BE2C (cell line): ENCODE data around the gene RLBP1.

Source experiments
- DNase-seq: peaks from one replicate; pipeline ENCODE4 v3.0.0-alpha.2; 2020
- H3K27me3 ChIP-seq: fragments of 250-450 bp; sonication (Bioruptor Pico); 2 replicates; pipeline ENCODE4 v1.5.1; 2020; ENCODE audit warnings: mild to moderate bottlenecking
- H3K36me3 ChIP-seq: fragments of 250-450 bp; sonication (Bioruptor Pico); 2 replicates; pipeline ENCODE4 v1.5.1; 2020; ENCODE audit warnings: mild to moderate bottlenecking
- H3K4me1 ChIP-seq: fragments of 250-450 bp; sonication (Bioruptor Pico); 2 replicates; pipeline ENCODE4 v1.5.1; 2020
- H3K4me3 ChIP-seq: 2 replicates; pipeline ENCODE4 v1.5.1; 2011; ENCODE audit warnings: low read depth, low read length
- H3K9me3 ChIP-seq: fragments of 250-450 bp; sonication (Bioruptor Pico); 2 replicates; pipeline ENCODE4 v1.5.1; 2020
- TF ChIP-seq, protein P1 (sequence below): IDR thresholded peaks from 2 replicates; pipeline ENCODE4 v1.5.1; 2012; ENCODE audit warnings: mild to moderate bottlenecking, low read depth, low read length

RLBP1 gene

DNA sequence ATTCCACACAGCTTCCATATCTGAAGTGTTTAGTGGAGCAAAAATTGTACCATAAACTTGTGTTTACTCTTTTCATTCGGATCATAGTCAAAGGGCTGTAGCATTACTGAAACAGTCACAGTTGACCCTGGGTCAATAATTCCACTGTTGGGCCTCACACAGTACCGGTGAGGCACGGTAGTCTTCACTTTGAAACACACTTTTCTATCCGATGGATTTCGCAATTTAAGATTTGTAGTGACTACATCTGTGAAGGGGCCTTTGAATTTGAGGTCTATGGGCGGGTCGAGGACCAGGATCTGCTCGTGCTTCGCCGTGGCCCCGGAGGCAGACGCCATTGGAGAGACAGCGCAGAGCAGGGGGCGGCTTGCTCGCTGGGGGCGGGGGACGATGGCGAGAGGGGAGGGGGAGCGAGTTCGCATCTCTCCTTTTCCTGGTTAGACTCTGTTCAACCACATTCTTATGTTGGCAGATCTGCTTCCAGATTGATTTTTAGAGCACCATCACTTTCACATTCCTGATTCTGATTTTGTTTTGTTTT lies 19.8 kb downstream of the RLBP1 start:
- Histone ChIP-seq H3K4me3 (no peak overlapping the region), H3K36me3 (no peaks in the 10 kb centered on the region), H3K9me3 (no peaks in the 10 kb centered on the region), H3K27me3 (no peaks in the 10 kb centered on the region), H3K4me1 (peaks cover 8% of the 10 kb centered on the region; the same call in 1 of the 2 replicates)
- TF ChIP-seq, protein P1, sequence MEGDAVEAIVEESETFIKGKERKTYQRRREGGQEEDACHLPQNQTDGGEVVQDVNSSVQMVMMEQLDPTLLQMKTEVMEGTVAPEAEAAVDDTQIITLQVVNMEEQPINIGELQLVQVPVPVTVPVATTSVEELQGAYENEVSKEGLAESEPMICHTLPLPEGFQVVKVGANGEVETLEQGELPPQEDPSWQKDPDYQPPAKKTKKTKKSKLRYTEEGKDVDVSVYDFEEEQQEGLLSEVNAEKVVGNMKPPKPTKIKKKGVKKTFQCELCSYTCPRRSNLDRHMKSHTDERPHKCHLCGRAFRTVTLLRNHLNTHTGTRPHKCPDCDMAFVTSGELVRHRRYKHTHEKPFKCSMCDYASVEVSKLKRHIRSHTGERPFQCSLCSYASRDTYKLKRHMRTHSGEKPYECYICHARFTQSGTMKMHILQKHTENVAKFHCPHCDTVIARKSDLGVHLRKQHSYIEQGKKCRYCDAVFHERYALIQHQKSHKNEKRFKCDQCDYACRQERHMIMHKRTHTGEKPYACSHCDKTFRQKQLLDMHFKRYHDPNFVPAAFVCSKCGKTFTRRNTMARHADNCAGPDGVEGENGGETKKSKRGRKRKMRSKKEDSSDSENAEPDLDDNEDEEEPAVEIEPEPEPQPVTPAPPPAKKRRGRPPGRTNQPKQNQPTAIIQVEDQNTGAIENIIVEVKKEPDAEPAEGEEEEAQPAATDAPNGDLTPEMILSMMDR, result no peak
- no peak for DNase-seq

DNA sequence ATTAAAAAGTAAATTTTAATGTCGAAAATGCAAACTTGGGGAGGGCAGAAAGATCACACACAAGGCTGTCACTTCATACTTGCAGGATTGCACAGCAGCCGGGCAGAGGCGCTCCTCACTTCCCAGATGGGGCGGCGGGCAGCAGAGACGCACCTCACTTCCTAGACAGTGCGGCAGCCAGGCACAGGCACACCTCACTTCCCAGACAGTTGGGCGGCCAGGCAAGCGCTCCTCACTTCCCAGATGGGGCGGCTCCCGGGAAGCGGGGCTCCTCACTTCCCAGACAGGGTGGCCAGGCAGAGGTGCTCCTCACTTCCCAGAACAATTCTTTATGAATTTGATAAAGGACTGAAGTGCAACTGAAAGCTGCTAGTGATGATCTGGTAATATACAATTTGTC lies 21.2 kb downstream of the RLBP1 start:
- no peaks in the 10 kb centered on the region for H3K9me3 ChIP-seq
- H3K27me3 ChIP-seq, result no peaks in the 10 kb centered on the region
- peaks cover 3% of the 10 kb centered on the region for H3K36me3 ChIP-seq
- H3K4me3 ChIP-seq, result no peak overlapping the region
- DNase-seq, result no peak
- H3K4me1 ChIP-seq, result peaks cover 8% of the 10 kb centered on the region; the same call in 1 of the 2 replicates
- TF ChIP-seq, protein P1, result no peak

DNA sequence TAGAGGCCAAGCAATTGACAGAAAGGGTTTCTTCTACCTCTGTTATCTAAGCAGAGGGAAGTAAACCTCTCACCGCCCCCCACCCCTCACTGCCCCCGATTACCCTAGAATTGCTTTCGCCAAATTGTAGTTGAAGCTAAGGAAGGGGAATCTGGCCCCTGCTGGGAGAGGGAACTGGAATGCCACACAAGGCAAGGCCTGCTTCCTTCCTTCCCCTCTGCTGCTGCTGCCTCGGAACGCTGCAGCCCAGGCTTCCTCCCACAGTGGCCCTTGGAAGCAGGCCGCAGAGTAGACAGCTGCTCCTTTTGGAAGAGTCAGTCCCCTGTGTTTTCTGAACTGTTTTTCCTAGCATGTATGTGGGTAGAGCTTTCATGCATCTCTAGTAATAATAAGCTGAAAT lies 21.6 kb downstream of the RLBP1 start:
- H3K27me3 ChIP-seq, result no peaks in the 10 kb centered on the region
- H3K4me1 ChIP-seq, result peaks cover 8% of the 10 kb centered on the region; the same call in 1 of the 2 replicates
- DNase-seq, result no peak
- TF ChIP-seq, protein P1, result no peak
- H3K9me3 ChIP-seq, result no peaks in the 10 kb centered on the region
- H3K4me3 ChIP-seq, result no peak overlapping the region
- H3K36me3 ChIP-seq, result peaks cover 4% of the 10 kb centered on the region

DNA sequence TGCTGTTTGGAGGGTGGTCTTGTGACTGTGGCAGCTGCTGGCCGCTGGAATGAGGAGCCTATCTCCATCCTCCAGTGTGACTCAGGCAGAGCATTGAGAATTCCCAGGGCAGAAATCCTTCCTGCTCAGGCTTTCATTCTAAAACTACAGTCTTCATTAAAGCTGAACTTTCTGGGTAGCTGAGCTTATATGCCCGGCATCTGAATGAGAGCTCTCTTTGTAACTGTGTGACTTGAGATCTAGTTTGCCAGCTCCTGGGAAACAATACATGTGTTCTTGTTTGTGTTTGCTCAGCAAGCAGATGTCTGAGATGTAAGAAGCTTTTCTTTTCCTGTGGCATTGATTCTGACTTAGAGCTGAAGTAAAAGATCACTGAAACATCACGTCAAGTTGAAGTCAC lies 22.4 kb downstream of the RLBP1 start:
- TF ChIP-seq, protein P1, result no peak
- H3K9me3 ChIP-seq, result no peaks in the 10 kb centered on the region
- H3K27me3 ChIP-seq, result no peaks in the 10 kb centered on the region
- peaks cover 12% of the 10 kb centered on the region for H3K36me3 ChIP-seq
- H3K4me1 ChIP-seq, result peaks cover 8% of the 10 kb centered on the region; the same call in 1 of the 2 replicates
- no peak for DNase-seq
- no peak overlapping the region for H3K4me3 ChIP-seq

DNA sequence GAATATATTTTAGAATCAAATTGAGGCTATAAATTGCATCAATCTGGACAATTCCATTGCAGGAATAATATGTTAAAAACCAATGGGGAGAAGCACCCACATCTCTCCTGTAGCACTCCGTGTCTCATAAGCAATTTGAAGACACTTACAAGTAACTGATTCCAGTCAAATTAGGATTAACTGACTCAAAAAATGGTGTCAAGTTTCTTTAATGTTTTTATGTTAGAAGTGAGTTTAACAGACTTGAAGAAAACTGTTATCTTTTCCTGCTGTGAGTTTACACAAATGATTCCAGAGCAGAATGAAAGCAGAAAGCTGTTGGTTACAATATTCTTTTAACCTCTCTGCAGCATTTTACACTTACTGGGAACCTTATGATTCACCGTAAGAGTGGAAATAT lies 23.2 kb downstream of the RLBP1 start:
- no peak for DNase-seq
- Histone ChIP-seq H3K9me3 (no peaks in the 10 kb centered on the region), H3K4me1 (peaks cover 8% of the 10 kb centered on the region; the same call in 1 of the 2 replicates), H3K27me3 (no peaks in the 10 kb centered on the region), H3K4me3 (no peak overlapping the region), H3K36me3 (peaks cover 15% of the 10 kb centered on the region)
- TF ChIP-seq, protein P1, result no peak

DNA sequence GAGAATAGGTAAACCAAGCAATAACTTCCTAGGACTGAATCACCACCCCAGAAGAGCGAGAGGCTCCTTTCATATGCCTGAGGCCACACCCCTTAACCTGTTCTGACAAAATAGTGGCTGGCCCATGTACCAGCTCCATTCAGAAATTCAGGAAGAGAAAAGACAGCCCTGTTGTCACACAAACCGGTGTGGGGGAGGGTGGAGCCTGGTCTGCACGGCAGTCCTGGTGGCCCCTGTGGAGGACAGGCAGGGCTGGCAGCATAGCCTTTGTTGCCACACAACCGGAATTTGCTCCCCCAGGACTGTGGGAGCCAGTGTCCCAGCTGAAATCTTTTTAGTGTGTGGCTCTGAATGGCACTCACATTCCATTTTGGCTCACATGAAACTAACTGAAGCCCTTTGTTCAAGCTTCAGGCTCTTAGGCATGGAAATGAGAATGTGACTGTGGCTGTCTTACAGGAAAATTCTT lies 23.8 kb downstream of the RLBP1 start:
- no peaks in the 10 kb centered on the region for H3K27me3 ChIP-seq
- TF ChIP-seq, protein P1, result no peak
- DNase-seq, result peak; percentile 32
- no peak overlapping the region for H3K4me3 ChIP-seq
- H3K4me1 ChIP-seq, result peaks cover 8% of the 10 kb centered on the region; the same call in 1 of the 2 replicates
- peaks cover 18% of the 10 kb centered on the region for H3K36me3 ChIP-seq
- no peaks in the 10 kb centered on the region for H3K9me3 ChIP-seq
